GM12891 (cell line): ENCODE results near the gene VEZT.

Experiments
- POLR2A ChIP-seq: IDR thresholded peaks from 2 replicates; pipeline ENCODE4 v1.6.1; 2011; ENCODE audit warnings: low read depth, low read length, control low read depth
- TAF1 ChIP-seq: IDR thresholded peaks from 2 replicates; pipeline ENCODE4 v1.6.1; 2011; ENCODE audit warnings: low read depth, low read length, control low read depth

GRCh38 chr12:95351748-95352147 is 134.1 kb downstream of the VEZT start:
- TF ChIP-seq POLR2A (no peak), TAF1 (no peak)
